C4-2B (cell line): ENCODE results near the gene GRHL3.

Source experiments
- H3K27ac ChIP-seq: fragments of 450-650 bp; 2 replicates; pipeline ENCODE4 v1.5.1; 2017
- CTCF ChIP-seq: fragments of 450-650 bp; conservative IDR thresholded peaks from 2 replicates; pipeline ENCODE4 v1.5.1; 2017; ENCODE audit warnings: mild to moderate bottlenecking
- ZFX ChIP-seq: fragments of 450-650 bp; IDR thresholded peaks from 2 replicates; pipeline ENCODE4 v1.6.1; 2017

Gene GRHL3

GRCh38 chr1:24386241-24386640 is 67.1 kb downstream of the GRHL3 start:
- TF ChIP-seq CTCF (no peak), ZFX (no peak)
- H3K27ac ChIP-seq: peak overlapping the region; percentile 81

- peak overlapping the region; percentile 81 for H3K27ac ChIP-seq
- TF ChIP-seq CTCF: no peak
- no peak for TF ChIP-seq ZFX
These were observed 67.8 kb downstream of the GRHL3 start for GRCh38 chr1:24386931-24387330.

GRCh38 chr1:24387636-24388175 is 68.5 kb downstream of the GRHL3 start:
- TF ChIP-seq CTCF (no peak), ZFX (no peak)
- peak overlapping the region; percentile 79 for H3K27ac ChIP-seq

- TF ChIP-seq ZFX: no peak
- no peak for TF ChIP-seq CTCF
- H3K27ac ChIP-seq: peak overlapping the region; percentile 79
These were observed 69.3 kb downstream of the GRHL3 start for GRCh38 chr1:24388331-24388885.

GRCh38 chr1:24389231-24389678 is 70.1 kb downstream of the GRHL3 start:
- no peak for TF ChIP-seq ZFX
- TF ChIP-seq CTCF: no peak
- peak overlapping the region; percentile 79 for H3K27ac ChIP-seq

- peak overlapping the region; percentile 79 for H3K27ac ChIP-seq
- no peak for TF ChIP-seq ZFX
- TF ChIP-seq CTCF: peak; percentile 84
These were observed 72.0 kb downstream of the GRHL3 start for GRCh38 chr1:24390924-24391782.
